A549 (cell line): ENCODE data around the gene SEPTIN2. TPM values are rescaled to one million over a fixed set of nuclear protein-coding genes. Genes with fewer than 3 reads are reported as not detected.

Source experiments
- ATAC-seq, 2 experiments: fragments of 200-7000 bp in 1 of 2; fragments of >200 bp in 1 of 2; cut with Nextera tagmentation in 1 of 2; cut with Tn5 transposase in 1 of 2; 3 replicates each; pipeline versions ENCODE4 v1.8.0 to v1.9.1; 2018 to 2020; ENCODE audit warnings: mild to moderate bottlenecking in 1 of 2, moderate library complexity in 1 of 2
- CTCF ChIA-PET: fragments of 300-600 bp; sonication (Branson Sonifier 250); formaldehyde crosslinking; extraction: SDS; loops from one replicate; lab custom pipeline; 2021; ENCODE audit warnings: antibody characterized with exemption, inconsistent platforms; lab: Yijun Ruan, JAX
- POLR2A ChIA-PET: fragments of 350-600 bp; formaldehyde crosslinking; extraction: SDS; loops from one replicate; lab custom pipeline; 2021; ENCODE audit warnings: antibody characterized with exemption, inconsistent platforms; lab: Yijun Ruan, JAX
- DNase-seq, 2 experiments: peaks; one replicate each; pipeline versions ENCODE4 v3.0.0 to v3.0.0-alpha.2; 2011 to 2016; ENCODE audit warnings: low read depth in 1 of 2, low spot score in 1 of 2
- FAIRE-seq: peaks from 2 replicates; lab custom pipeline; 2011; peaks lifted over from hg19 to GRCh38; lab: Jason Lieb, UNC
- H3K27ac ChIP-seq, 2 experiments: fragments of >200 bp; sonication (Bioruptor Twin); formaldehyde crosslinking; 3 replicates each; pipeline ENCODE4 v1.5.1; 2016 to 2017
- H3K4me1 ChIP-seq: fragments of >200 bp; sonication (Bioruptor Twin); formaldehyde crosslinking; 3 replicates; pipeline ENCODE4 v1.6.1; 2016
- H3K4me2 ChIP-seq: fragments of >200 bp; sonication (Bioruptor Twin); formaldehyde crosslinking; 3 replicates; pipeline ENCODE4 v1.6.1; 2016
- H3K4me3 ChIP-seq: fragments of >200 bp; sonication (Bioruptor Twin); formaldehyde crosslinking; 3 replicates; pipeline ENCODE4 v1.5.1; 2016
- H3K9me3 ChIP-seq: fragments of >200 bp; sonication (Bioruptor Twin); formaldehyde crosslinking; 3 replicates; pipeline ENCODE4 v1.6.1; 2016
- FOXS1 ChIP-seq: fragments of 250-450 bp; sonication (Bioruptor Pico); IDR thresholded peaks from 2 replicates; pipeline ENCODE4 v1.5.0; 2020; ENCODE audit warnings: mild to moderate bottlenecking, moderate library complexity
- MYC ChIP-seq: IDR thresholded peaks from 2 replicates; pipeline ENCODE4 v1.6.1; 2012; ENCODE audit warnings: mild to moderate bottlenecking, inconsistent platforms, low read length, improper control_type of control experiment, borderline replicate concordance
- REST ChIP-seq: fragments of 200-600 bp; sonication (generic); IDR thresholded peaks from 2 replicates; pipeline ENCODE4 v1.6.1; 2016; ENCODE audit warnings: antibody characterized with exemption, mild to moderate bottlenecking, moderate library complexity
- WGBS: methylation state at CpG from one replicate; pipeline ENCODE4 v1.1.6; 2017; ENCODE audit errors: missing lambda C conversion rate; 5-methylcytosine and 5-hydroxymethylcytosine counted together
- polyA plus RNA-seq, 4 experiments: library from polyadenylated mRNA; depleted of rRNA in 3 of 4; stranded (reverse); fragments of >200 nt; fragmentation: RNase III in 1 of 4; extraction: RNeasy Plus Mini Kit Qiagen cat#74134 plus additional on column Dnase treatment in 1 of 4; gene quantifications; 2 replicates in 3 of 4; 3 replicates in 1 of 4; pipeline ENCODE4 v1.2.3, GENCODE V29; 2011 to 2017

SEPTIN2 gene
- polyA plus RNA-seq, 2 of the 4 experiments (the other 2 are of a cell fraction): 341 to 762 TPM

GRCh38 chr2:241399941-241400922 is 84.5 kb downstream of the SEPTIN2 start:
- CTCF ChIA-PET: interaction anchor here (1.1 kb wide), 1 partner anchor 8 kb away, joined by 3 read pairs; no protein-coding TSS in a partner anchor
- Histone ChIP-seq H3K4me1 (peaks cover 8% of the 10 kb centered on the region; the same call in 1 of the 3 replicates), H3K4me2 (0 out of 3 replicates have a peak overlapping the region, but pooled peaks have one; percentile 2), H3K27ac (no peak overlapping the region), H3K9me3 (no peaks in the 10 kb centered on the region), H3K4me3 (no peak overlapping the region)
- DNase-seq: no peak
- no peak for FAIRE-seq
- POLR2A ChIA-PET: no interaction called here
- ATAC-seq: peak; percentile 56 to 62; a peak in 3 of 6 replicates
- TF ChIP-seq REST: no peak
- TF ChIP-seq FOXS1 (CRISPR knock-in tag): no peak
- no peak for TF ChIP-seq MYC
- 67% methylated on average over 10 of the region's 10 CpGs for WGBS

Other genes with a start within 250 kb of the SEPTIN2 start
- 41.5 and 44.9 TPM in 2 replicates for gene MTERF4, start 213.6 kb upstream of the SEPTIN2 start, polyA plus RNA-seq (2011; rRNA removed)
- gene MTERF4, start 213.6 kb upstream of the SEPTIN2 start, polyA plus RNA-seq (2017; fragmentation: RNase III; extraction: RNeasy Plus Mini Kit Qiagen cat#74134 plus additional on column Dnase treatment): 39.9 to 51.5 TPM (median 47.1 TPM) in 3 replicates
- 7.4 and 10.3 TPM in 2 replicates for gene PASK, start 166.5 kb upstream of the SEPTIN2 start, polyA plus RNA-seq (2011; rRNA removed)
- gene PASK, start 166.5 kb upstream of the SEPTIN2 start, polyA plus RNA-seq (2017; fragmentation: RNase III; extraction: RNeasy Plus Mini Kit Qiagen cat#74134 plus additional on column Dnase treatment): 11.7 to 12.4 TPM (median 12.2 TPM) in 3 replicates
- 50.0 and 76.4 TPM in 2 replicates for gene PPP1R7, start 165.5 kb upstream of the SEPTIN2 start, polyA plus RNA-seq (2011; rRNA removed)
- gene PPP1R7, start 165.5 kb upstream of the SEPTIN2 start, polyA plus RNA-seq (2017; fragmentation: RNase III; extraction: RNeasy Plus Mini Kit Qiagen cat#74134 plus additional on column Dnase treatment): 124 to 136 TPM (median 129 TPM) in 3 replicates
- gene ANO7, start 127.2 kb upstream of the SEPTIN2 start, polyA plus RNA-seq (2011; rRNA removed): 0.92 and 1.3 TPM in 2 replicates
- 2.0 to 3.0 TPM (median 2.7 TPM) in 3 replicates for gene ANO7, start 127.2 kb upstream of the SEPTIN2 start, polyA plus RNA-seq (2017; fragmentation: RNase III; extraction: RNeasy Plus Mini Kit Qiagen cat#74134 plus additional on column Dnase treatment)
- 292 and 330 TPM in 2 replicates for gene HDLBP, start 253 bp upstream of the SEPTIN2 start, polyA plus RNA-seq (2011; rRNA removed)
- 237 to 256 TPM (median 248 TPM) in 3 replicates for gene HDLBP, start 253 bp upstream of the SEPTIN2 start, polyA plus RNA-seq (2017; fragmentation: RNase III; extraction: RNeasy Plus Mini Kit Qiagen cat#74134 plus additional on column Dnase treatment)
- 29.1 and 34.9 TPM in 2 replicates for gene FARP2, start 40.4 kb downstream of the SEPTIN2 start, polyA plus RNA-seq (2011; rRNA removed)
- 16.0 to 18.8 TPM (median 17.0 TPM) in 3 replicates for gene FARP2, start 40.4 kb downstream of the SEPTIN2 start, polyA plus RNA-seq (2017; fragmentation: RNase III; extraction: RNeasy Plus Mini Kit Qiagen cat#74134 plus additional on column Dnase treatment)
- 138 and 185 TPM in 2 replicates for gene STK25, start 192.7 kb downstream of the SEPTIN2 start, polyA plus RNA-seq (2011; rRNA removed)
- 91.5 to 108 TPM (median 101 TPM) in 3 replicates for gene STK25, start 192.7 kb downstream of the SEPTIN2 start, polyA plus RNA-seq (2017; fragmentation: RNase III; extraction: RNeasy Plus Mini Kit Qiagen cat#74134 plus additional on column Dnase treatment)
- gene BOK, start 242.8 kb downstream of the SEPTIN2 start, polyA plus RNA-seq (2011; rRNA removed): 5.0 and 5.5 TPM in 2 replicates
- 12.0 to 13.0 TPM (median 12.6 TPM) in 3 replicates for gene BOK, start 242.8 kb downstream of the SEPTIN2 start, polyA plus RNA-seq (2017; fragmentation: RNase III; extraction: RNeasy Plus Mini Kit Qiagen cat#74134 plus additional on column Dnase treatment)